ENCODE data around the gene EPHA6.

EPHA6 gene

DNA sequence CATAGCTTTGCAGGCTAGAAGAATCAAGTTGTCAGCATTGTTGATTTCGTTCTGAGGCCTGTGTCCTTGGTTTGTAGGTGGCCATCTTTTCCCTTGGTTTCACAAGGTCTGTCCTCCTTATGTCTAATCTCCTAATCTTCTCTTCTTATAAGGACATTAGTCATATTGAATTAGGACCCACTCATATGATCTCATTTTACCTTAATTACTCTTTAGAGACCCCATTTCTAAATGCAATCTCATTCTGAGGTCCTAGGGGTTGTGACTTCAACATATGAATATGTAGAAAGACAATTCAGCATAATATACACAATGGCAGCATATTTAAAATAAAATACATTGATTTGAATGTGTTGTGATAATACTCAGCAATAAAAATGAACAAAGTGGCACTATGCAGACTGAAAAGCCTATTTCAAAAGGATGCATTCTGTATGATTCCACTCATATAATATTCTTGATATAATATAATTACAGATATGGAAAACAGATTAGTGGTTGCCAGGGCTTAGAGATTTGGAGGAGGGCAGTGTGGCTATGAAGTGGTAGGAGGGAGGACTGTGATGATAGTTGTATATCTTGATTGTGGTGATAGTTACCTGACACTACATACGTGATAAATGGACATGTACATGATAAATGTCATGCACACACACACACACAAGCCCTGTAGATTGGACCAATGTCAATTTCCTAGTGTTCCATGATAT lies 431.0 kb downstream of the EPHA6 start:
- no peak for DNase-seq (ENCODE audit: low read depth, low spot score)
- TF ChIP-seq, protein P1, sequence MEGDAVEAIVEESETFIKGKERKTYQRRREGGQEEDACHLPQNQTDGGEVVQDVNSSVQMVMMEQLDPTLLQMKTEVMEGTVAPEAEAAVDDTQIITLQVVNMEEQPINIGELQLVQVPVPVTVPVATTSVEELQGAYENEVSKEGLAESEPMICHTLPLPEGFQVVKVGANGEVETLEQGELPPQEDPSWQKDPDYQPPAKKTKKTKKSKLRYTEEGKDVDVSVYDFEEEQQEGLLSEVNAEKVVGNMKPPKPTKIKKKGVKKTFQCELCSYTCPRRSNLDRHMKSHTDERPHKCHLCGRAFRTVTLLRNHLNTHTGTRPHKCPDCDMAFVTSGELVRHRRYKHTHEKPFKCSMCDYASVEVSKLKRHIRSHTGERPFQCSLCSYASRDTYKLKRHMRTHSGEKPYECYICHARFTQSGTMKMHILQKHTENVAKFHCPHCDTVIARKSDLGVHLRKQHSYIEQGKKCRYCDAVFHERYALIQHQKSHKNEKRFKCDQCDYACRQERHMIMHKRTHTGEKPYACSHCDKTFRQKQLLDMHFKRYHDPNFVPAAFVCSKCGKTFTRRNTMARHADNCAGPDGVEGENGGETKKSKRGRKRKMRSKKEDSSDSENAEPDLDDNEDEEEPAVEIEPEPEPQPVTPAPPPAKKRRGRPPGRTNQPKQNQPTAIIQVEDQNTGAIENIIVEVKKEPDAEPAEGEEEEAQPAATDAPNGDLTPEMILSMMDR (IDR thresholded peaks at IDR 0.05; ENCODE audit: low read depth, low read length): no peak
- H3K4me3 ChIP-seq (ENCODE audit: low read depth, low read length): no peak overlapping the region
- in situ Hi-C loops (cut with HindIII; ENCODE audit: low sequenced_read_pairs): no loop called here

DNA sequence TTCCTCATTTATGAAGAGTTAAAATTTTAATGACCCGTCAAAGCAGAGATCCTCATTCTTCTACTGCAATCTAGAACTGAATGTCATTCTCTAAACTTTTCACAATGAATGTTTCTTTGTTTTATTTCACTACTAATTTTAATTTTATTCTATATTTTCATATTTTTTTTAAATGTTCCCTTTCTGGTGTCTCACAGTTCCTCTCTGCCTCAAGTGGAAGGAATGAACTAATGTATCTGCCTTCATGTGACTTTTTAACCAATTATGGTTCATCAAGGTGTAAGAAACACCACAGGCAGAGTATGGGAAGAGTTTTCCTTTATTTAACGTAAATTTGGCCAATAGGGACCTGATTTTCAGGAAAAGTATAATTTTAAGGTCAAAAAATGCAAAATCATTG lies 441.7 kb downstream of the EPHA6 start:
- no peak for DNase-seq (ENCODE audit: low read depth, low spot score)
- no peak overlapping the region for H3K4me3 ChIP-seq (ENCODE audit: low read depth, low read length)
- in situ Hi-C loops (cut with HindIII; ENCODE audit: low sequenced_read_pairs): no loop called here
- TF ChIP-seq, protein P1 (IDR thresholded peaks at IDR 0.05; ENCODE audit: low read depth, low read length): no peak

DNA sequence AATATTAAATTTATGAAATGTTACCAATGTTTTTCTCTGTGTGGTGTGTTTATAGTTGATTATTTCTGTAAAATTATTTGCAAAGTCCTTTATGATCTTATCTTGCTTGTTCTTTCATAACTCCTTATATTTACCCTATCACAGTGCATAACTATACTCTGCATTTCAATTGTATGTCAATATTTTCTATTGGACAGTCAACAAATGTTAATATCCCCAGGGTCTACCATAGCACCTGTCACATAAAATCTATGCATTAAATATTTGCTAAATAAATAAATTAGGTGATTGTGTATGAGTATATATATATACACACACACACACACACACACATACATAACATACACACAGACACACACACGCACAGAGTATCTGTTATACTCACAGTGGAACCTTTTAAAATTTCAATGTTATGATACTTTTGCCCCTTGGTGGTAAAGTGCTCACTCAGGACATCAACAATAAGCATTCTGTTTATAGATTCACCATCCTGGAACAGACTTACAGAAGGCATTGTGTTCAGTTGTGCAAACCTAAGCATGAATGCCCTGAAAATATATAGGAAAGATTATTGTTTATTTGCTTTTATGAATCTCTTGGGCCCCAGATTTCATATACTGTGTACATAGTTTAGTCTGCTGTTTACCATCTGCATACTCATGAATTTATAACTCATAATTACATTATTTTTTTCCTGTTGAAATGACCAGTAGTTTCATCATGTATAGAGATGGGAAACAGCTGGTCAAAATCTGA lies 443.7 kb downstream of the EPHA6 start:
- in situ Hi-C loops (cut with HindIII; ENCODE audit: low sequenced_read_pairs): no loop called here
- TF ChIP-seq, protein P1 (IDR thresholded peaks at IDR 0.05; ENCODE audit: low read depth, low read length): no peak
- no peak overlapping the region for H3K4me3 ChIP-seq (ENCODE audit: low read depth, low read length)
- no peak for DNase-seq (ENCODE audit: low read depth, low spot score)

DNA sequence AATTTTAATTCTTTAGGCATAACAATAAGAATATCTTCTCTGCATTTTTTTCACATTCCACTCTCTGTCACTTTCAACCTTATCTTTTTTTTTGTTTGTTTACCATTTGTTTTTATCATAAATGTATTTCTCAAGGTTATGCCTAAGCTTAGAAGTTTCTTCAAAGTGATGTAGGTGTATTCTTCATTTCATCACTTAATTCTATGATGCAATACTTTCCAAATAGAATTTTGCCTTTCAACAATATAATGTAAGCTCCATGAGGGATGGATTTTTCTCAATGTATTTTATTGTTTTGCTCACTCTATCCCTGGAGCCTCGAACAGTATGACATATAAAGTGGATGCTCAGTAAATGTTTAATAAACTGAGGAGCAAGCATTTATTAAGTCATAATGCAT lies 444.9 kb downstream of the EPHA6 start:
- TF ChIP-seq, protein P1 (IDR thresholded peaks at IDR 0.05; ENCODE audit: low read depth, low read length): no peak
- DNase-seq (ENCODE audit: low read depth, low spot score): no peak
- in situ Hi-C loops (cut with HindIII; ENCODE audit: low sequenced_read_pairs): no loop called here
- no peak overlapping the region for H3K4me3 ChIP-seq (ENCODE audit: low read depth, low read length)

DNA sequence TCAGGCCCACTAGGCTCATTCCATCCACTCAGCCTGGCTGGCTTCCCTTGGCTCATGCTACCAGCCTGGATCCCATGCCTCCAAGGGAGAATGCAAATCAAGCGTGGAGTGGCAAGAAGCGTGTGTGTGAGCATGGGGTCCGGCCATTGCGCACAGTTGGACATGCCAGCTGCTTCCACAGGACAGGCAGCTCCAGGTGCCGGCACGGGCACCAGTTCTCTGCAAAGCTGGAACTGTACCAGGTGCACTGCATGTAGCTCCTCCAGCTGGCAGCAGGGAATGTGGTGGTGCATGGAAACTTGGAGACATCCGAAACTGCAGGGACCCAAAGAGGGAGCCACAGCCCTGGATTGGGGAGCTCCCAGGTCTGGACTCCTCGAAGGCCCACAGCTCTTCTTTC lies 449.8 kb downstream of the EPHA6 start:
- TF ChIP-seq, protein P1 (IDR thresholded peaks at IDR 0.05; ENCODE audit: low read depth, low read length): no peak
- H3K4me3 ChIP-seq (ENCODE audit: low read depth, low read length): no peak overlapping the region
- in situ Hi-C loops (cut with HindIII; ENCODE audit: low sequenced_read_pairs): no loop called here
- no peak for DNase-seq (ENCODE audit: low read depth, low spot score)

DNA sequence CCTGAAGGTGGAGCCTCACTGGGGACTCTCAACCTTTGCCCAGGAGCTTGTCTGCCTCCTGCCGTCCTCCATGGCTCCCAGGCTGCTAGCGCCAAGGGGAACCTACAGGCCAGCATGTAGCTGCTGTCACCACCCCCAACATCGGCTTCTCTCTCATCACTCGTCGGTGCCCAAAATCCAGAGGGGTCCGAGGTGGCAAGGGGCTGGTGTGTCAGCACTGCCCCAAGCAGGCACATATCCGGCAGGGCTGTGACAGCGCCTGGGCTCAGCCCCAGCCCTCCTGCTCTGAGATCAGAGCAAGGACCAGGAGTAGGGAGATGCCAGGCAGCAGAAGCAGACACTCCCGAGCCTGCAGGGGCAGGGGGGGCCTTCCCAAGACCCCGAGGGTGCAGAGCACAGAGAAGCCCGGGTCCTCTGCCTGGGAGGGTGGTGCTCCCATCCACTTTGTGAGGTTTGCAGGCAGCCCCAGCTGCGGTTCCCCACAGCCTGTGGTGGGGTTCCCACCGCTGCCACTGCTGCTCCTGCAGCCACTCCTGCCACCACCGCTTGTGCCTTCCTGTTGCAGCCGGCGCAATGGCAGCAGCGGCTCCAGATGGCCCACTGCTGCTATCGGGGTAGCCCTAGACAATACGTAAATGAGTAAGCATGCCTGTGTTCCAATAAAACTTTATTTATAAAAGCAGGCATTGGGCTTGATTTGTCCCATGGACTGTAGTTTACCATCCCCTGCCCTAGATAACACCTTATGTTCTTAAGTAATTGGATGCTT lies 451.0 kb downstream of the EPHA6 start:
- TF ChIP-seq, protein P1 (IDR thresholded peaks at IDR 0.05; ENCODE audit: low read depth, low read length): no peak
- in situ Hi-C loops (cut with HindIII; ENCODE audit: low sequenced_read_pairs): no loop called here
- no peak for DNase-seq (ENCODE audit: low read depth, low spot score)
- H3K4me3 ChIP-seq (ENCODE audit: low read depth, low read length): no peak overlapping the region
